Measurements from ENCODE around the gene PPFIA3. TPM values are rescaled to one million over a fixed set of nuclear protein-coding genes. Genes with fewer than 3 reads are reported as not detected.
A peak's percentile ranks its signal among the peaks of the same experiment; 100 is the strongest.

The PPFIA3 gene
- total RNA-seq, 2 experiments from 2014 or later, result 2.0 to 2.8 TPM

DNA sequence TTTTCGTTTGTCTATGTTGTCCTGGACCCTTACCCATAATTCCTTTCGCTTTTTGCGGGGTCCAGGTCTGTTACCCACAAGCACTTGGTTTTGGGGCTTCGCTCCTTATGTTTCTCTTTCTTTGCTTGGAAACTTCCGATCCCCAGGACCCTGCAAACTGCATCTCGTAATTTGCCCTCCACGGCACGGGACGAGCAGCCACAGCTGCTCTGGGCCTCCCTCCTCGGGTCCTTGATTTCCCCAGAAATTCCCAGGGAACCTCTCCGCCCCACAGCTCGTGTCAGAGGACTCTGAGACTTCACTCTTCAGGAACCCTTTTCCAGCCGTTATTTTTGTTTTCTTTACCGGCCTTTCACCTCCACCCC lies 33.5 kb upstream of the PPFIA3 start:
- ChIA-PET POLR2A (no interaction called here), CTCF (interaction anchor here (1.5 to 4.5 kb wide), 2 partner anchors 12 to 29 kb away, joined by 6 to 24 read pairs; partner anchors contain the start of gene LIN7B)
- TF ChIP-seq, protein P1, sequence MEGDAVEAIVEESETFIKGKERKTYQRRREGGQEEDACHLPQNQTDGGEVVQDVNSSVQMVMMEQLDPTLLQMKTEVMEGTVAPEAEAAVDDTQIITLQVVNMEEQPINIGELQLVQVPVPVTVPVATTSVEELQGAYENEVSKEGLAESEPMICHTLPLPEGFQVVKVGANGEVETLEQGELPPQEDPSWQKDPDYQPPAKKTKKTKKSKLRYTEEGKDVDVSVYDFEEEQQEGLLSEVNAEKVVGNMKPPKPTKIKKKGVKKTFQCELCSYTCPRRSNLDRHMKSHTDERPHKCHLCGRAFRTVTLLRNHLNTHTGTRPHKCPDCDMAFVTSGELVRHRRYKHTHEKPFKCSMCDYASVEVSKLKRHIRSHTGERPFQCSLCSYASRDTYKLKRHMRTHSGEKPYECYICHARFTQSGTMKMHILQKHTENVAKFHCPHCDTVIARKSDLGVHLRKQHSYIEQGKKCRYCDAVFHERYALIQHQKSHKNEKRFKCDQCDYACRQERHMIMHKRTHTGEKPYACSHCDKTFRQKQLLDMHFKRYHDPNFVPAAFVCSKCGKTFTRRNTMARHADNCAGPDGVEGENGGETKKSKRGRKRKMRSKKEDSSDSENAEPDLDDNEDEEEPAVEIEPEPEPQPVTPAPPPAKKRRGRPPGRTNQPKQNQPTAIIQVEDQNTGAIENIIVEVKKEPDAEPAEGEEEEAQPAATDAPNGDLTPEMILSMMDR (IDR thresholded peaks at IDR 0.05), result no peak
- H3K36me3 ChIP-seq (ENCODE audit: insufficient read depth, low read length), result peaks cover 25% of the 10 kb centered on the region
- Mint-ChIP-seq H3K36me3 (ENCODE audit: low read depth) (peaks cover 49% of the 10 kb centered on the region), H3K27ac (peak overlapping the region; percentile 87), H3K27me3 (peaks cover 3% of the 10 kb centered on the region), H3K4me3 (peak overlapping the region; percentile 86), H3K9me3 (no peaks in the 10 kb centered on the region), H3K4me1 (ENCODE audit: low read depth) (peaks cover 37% of the 10 kb centered on the region)
- DNase-seq, result no peak
- intact Hi-C loops (cut with DNase I, micrococcal nuclease), result loop anchor here in 1 of 2 experiments (10.0 kb wide), 2 partner anchors 399 to 1719 kb away; partner anchors contain the start of gene RPL13A
- peaks cover 47% of the 10 kb centered on the region for H3K4me1 ChIP-seq (ENCODE audit: insufficient read depth, low read length)
- no peaks in the 10 kb centered on the region for H3K9me3 ChIP-seq (ENCODE audit: control insufficient read depth in 1 of 2, insufficient read depth in 1 of 2, low read length in 2 of 2)
- no peaks in the 10 kb centered on the region for H3K27me3 ChIP-seq (ENCODE audit: control insufficient read depth in 1 of 2, insufficient read depth in 2 of 2, low read length in 2 of 2)
- ATAC-seq (ENCODE audit: poor library complexity), result no peak
- peak overlapping the region; percentile 94 for H3K4me3 ChIP-seq (ENCODE audit: low read length)
- peak overlapping the region; percentile 68 to 75 for H3K27ac ChIP-seq (ENCODE audit: low read depth in 1 of 2, low read length in 2 of 2)

DNA sequence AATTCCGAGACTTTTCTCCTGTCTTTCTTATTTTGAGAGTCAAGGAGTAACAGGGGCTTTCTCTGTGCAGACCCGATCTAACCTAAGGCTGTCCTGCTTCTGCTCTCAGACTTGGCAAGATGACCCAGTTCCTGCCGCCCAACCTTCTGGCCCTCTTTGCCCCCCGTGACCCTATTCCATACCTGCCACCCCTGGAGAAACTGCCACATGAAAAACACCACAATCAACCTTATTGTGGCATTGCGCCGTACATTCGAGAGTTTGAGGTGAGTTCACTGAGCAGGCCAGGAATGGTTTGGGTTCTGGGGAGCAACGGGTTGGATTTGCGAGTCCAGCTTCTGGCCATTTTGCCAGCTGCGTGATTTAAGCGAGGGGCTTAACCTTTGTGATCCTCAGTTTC lies 33.0 kb upstream of the PPFIA3 start:
- ChIA-PET CTCF (interaction anchor here (0.7 to 4.5 kb wide), 3 partner anchors 12 to 66 kb away, joined by 4 to 24 read pairs (median 6); partner anchors contain the start of gene LIN7B), POLR2A (interaction anchor here (0.7 kb wide), 1 partner anchor 126 kb away, joined by 3 read pairs; no protein-coding TSS in a partner anchor)
- Mint-ChIP-seq H3K36me3 (ENCODE audit: low read depth) (peaks cover 54% of the 10 kb centered on the region), H3K4me3 (peak overlapping the region; percentile 86), H3K27ac (peak overlapping the region; percentile 87), H3K9me3 (no peaks in the 10 kb centered on the region), H3K27me3 (peaks cover 3% of the 10 kb centered on the region), H3K4me1 (ENCODE audit: low read depth) (peaks cover 38% of the 10 kb centered on the region)
- Histone ChIP-seq H3K4me1 (ENCODE audit: insufficient read depth, low read length) (peaks cover 47% of the 10 kb centered on the region), H3K36me3 (ENCODE audit: insufficient read depth, low read length) (peaks cover 29% of the 10 kb centered on the region), H3K9me3 (ENCODE audit: control insufficient read depth in 1 of 2, insufficient read depth in 1 of 2, low read length in 2 of 2) (no peaks in the 10 kb centered on the region), H3K4me3 (ENCODE audit: low read length) (peak overlapping the region; percentile 94), H3K27me3 (ENCODE audit: control insufficient read depth in 1 of 2, insufficient read depth in 2 of 2, low read length in 2 of 2) (no peaks in the 10 kb centered on the region), H3K27ac (ENCODE audit: low read depth in 1 of 2, low read length in 2 of 2) (peak overlapping the region in 1 of 2 donors; percentile 16)
- intact Hi-C loops (cut with DNase I, micrococcal nuclease), result loop anchor here in 1 of 2 experiments (10.0 kb wide), 2 partner anchors 399 to 1719 kb away; partner anchors contain the start of gene RPL13A
- TF ChIP-seq, protein P1 (IDR thresholded peaks at IDR 0.05), result no peak
- no peak for ATAC-seq (ENCODE audit: poor library complexity)
- no peak for DNase-seq

DNA sequence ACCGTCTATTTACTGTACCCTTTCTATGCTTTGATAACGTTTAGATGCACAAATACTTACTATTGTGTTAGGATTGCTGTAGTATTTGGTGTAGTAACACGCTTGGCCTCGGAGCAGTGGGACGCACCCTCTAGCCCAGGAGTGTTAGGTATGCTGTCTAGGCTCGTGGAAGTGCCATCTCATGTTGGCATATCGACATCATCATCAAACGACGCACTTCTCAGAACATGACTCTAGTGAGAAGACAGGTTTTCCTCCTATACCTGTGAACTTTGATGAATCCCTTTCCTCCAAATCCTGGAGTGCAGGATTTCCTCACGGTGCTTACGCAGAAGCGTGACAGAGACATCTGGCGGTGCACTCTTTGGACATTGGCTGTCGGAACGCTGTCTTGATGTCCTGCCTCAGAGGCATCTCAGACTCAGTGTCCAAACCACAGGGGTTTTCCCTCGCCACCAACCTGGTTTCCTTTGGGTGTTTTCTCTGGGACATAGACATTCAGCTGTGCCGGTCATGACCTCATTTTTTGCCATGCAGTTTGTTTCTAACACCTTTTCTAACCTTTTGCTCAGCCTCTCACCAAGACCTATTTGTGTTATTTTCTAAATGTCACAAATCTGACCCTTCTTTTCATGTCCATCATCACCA lies 27.8 kb upstream of the PPFIA3 start:
- peaks cover 36% of the 10 kb centered on the region for H3K4me1 ChIP-seq (ENCODE audit: insufficient read depth, low read length)
- POLR2A ChIA-PET, result no interaction called here
- no peak for ATAC-seq (ENCODE audit: poor library complexity)
- no peaks in the 10 kb centered on the region for H3K9me3 Mint-ChIP-seq
- TF ChIP-seq, protein P1 (IDR thresholded peaks at IDR 0.05), result no peak
- no peak overlapping the region for H3K4me3 ChIP-seq (ENCODE audit: low read length)
- H3K36me3 Mint-ChIP-seq (ENCODE audit: low read depth), result peaks cover 82% of the 10 kb centered on the region
- H3K27ac ChIP-seq (ENCODE audit: low read depth in 1 of 2, low read length in 2 of 2), result no peak overlapping the region
- no peaks in the 10 kb centered on the region for H3K9me3 ChIP-seq (ENCODE audit: control insufficient read depth in 1 of 2, insufficient read depth in 1 of 2, low read length in 2 of 2)
- intact Hi-C loops (cut with DNase I, micrococcal nuclease), result no loop called here
- no peaks in the 10 kb centered on the region for H3K27me3 ChIP-seq (ENCODE audit: control insufficient read depth in 1 of 2, insufficient read depth in 2 of 2, low read length in 2 of 2)
- CTCF ChIA-PET, result no interaction called here
- no peaks in the 10 kb centered on the region for H3K27me3 Mint-ChIP-seq
- H3K36me3 ChIP-seq (ENCODE audit: insufficient read depth, low read length), result peaks cover 74% of the 10 kb centered on the region
- peak overlapping the region; percentile 36 for H3K27ac Mint-ChIP-seq
- peaks cover 37% of the 10 kb centered on the region for H3K4me1 Mint-ChIP-seq (ENCODE audit: low read depth)
- peak in 1 of 14 experiments; percentile 56 for DNase-seq
- peak overlapping the region; percentile 48 for H3K4me3 Mint-ChIP-seq
